Inflammatory macrophage treated with lipopolysaccharide for 4 hours (primary cell): ENCODE data around the gene SH2D3A.
A peak's percentile ranks its signal among the peaks of the same experiment; 100 is the strongest.

Experiments
- DNase-seq: peaks from one replicate; pipeline ENCODE4 v3.0.0-alpha.2; 2020

The SH2D3A gene

GRCh38 chr19:6736917-6737283, 30.3 kb downstream of the SH2D3A start:
- no peak for DNase-seq

DNA sequence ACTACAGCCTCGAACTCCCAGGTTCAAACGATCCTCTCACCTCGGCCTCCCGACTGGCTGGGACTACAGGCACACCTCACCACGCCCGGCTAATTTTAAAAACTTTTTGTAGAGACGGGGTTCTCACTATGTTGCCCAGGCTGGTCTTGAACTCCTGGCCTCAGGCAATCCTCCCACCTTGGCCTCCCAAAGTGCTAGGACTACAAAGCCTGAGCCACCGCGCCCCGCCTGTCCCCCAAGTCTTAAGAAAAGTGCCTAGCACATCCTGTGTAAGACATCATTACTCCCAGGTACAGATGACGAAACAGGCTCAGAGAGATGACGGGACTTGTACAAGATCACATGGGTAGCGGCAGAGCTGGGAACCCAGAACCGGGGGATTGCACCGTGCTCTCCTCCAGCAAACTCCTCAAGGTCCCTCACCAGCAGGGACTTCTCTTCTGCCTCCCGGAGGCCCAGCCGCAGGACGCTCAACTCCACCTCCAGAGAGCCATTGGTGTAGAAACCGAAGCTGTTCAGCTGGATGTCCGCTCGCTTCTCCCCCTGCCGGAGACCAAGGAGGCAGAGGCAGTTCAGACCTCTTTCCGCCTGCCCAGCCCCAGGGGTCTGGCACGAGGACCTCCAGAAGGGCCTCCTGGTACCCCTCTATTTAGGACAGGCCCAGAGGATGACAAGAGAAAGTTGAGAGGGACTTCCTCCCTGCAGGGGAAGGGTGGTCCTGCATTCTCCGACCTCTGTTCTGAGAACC, 30.9 kb downstream of the SH2D3A start:
- peak; percentile 91 for DNase-seq

- no peak for DNase-seq
These were observed 31.9 kb downstream of the SH2D3A start for GRCh38 chr19:6735181-6735911.

GRCh38 chr19:6734096-6734696, 33.0 kb downstream of the SH2D3A start:
- DNase-seq, result no peak

DNA sequence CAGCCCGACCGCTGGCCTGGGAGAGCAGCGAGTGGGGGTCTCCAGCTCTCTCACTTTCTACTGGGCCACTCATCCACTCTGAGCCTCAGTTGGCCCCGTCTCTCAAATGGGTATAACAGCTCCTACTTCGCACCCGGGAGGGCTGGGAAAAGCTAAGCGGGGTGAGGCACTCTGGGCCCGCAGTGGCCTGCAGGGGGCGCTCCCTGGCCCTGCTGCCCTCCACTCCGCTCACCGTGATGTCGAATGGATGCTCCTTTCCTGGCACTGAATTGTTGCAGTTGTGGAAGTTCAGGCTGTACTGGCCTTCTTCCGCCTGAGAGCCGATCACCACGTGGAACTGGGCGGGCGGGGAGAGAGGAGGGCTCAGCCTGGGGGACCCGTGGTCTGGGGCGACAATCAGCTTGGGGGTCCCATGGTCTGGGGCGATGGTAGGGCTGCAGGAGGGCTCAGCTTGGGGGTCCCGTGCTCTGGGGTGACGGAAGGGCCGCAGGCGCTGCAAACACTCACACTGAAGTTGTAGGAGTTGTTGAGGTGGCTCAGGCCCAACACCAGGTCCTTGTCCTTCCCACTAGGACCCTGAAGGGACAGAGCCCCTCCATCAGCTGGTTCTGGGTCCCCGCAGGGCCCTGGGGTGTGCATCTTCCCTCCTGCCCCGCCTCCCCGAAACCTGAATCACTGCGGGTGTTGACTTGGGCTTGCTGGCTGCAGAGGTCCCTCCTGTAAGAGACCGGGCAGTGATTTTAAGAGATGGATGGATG, 33.7 kb downstream of the SH2D3A start:
- DNase-seq, result no peak

GRCh38 chr19:6732803-6733337, 34.4 kb downstream of the SH2D3A start:
- DNase-seq, result no peak

DNA sequence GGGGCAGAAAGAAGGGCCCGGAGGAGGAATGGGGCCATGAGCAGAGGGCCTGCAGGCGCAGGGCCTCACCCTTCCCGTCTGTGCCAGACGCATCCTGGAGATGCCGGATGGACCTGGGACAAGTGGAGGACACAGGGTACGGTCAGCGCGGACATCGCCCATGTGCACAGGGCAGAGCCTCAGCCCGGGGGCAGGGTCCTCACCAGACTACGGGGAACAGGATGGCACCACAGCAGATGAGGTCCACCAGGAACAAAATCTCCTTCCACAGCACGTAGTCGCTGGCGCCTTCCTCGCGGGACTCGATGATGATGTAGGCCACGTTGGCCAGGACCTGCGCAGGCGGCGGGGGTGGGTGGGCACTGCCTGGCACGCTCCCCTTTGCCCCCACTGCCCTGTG, 35.4 kb downstream of the SH2D3A start:
- no peak for DNase-seq

- no peak for DNase-seq
These were observed 36.1 kb downstream of the SH2D3A start for GRCh38 chr19:6730941-6731670.

- peak; percentile 57 for DNase-seq
These were observed 37.0 kb downstream of the SH2D3A start for GRCh38 chr19:6730153-6730804.

DNA sequence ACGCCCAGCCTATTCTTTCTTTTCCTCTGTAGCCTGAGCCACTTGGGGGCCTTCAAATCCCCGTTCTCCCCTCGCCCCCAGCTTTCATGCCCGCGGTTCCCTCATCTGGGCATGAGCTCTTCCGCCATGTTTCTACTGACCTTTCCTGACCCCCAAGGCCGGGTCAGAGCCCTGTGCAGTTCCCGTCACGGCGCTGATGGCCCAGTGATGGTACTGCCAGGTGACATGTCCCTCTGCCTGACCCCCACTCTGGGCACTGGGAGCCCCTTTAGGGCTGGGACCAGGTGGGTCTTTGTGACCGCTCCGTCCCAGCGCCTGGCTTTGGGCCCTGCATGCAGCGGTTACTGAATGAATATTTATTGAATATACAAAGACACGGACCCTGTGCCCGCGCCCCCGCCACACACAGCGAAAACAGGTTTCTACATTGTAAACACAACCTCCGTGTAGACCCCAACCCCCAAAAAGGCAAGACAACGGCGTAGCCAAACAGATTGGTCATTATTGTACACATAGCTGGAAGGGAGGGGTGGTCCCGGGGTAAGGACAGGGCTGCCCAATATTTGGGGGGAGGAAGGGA, 37.6 kb downstream of the SH2D3A start:
- no peak for DNase-seq

GRCh38 chr19:6728346-6728745, 38.9 kb downstream of the SH2D3A start:
- peak; percentile 82 for DNase-seq

DNA sequence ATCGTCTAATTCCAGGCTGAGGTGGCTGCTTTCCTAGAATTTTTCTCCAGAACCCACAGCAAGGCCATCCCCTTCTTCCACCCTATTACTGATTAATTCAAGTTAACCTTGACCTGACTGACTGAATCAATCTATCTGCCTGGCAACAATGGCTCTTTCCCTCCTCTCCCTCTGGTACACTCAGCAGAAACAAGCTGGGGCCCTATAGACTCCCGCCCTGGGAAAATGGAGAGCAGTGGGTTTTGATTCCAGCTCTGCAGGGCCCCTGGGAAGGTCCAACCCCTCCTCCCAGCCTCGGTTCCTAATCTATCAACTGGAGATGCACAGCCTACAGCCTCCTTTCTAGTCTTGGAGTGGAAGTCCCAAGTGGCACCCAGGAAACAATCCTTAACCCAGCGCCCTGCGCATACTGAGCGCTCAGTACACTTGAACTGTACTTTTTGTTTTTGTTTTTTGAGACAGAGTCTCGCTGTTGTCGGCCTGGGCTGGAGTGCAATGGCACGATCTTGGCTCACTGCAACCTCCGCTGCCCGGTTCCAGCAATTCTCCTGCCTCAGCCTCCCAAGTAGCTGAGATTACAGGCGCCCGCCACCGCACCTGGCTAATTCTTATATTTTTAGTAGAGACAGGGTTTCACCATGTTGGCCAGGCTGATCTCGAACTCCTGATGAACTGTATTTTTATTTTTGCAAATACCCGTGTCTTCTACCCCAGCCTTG, 41.6 kb downstream of the SH2D3A start:
- DNase-seq, result no peak

DNA sequence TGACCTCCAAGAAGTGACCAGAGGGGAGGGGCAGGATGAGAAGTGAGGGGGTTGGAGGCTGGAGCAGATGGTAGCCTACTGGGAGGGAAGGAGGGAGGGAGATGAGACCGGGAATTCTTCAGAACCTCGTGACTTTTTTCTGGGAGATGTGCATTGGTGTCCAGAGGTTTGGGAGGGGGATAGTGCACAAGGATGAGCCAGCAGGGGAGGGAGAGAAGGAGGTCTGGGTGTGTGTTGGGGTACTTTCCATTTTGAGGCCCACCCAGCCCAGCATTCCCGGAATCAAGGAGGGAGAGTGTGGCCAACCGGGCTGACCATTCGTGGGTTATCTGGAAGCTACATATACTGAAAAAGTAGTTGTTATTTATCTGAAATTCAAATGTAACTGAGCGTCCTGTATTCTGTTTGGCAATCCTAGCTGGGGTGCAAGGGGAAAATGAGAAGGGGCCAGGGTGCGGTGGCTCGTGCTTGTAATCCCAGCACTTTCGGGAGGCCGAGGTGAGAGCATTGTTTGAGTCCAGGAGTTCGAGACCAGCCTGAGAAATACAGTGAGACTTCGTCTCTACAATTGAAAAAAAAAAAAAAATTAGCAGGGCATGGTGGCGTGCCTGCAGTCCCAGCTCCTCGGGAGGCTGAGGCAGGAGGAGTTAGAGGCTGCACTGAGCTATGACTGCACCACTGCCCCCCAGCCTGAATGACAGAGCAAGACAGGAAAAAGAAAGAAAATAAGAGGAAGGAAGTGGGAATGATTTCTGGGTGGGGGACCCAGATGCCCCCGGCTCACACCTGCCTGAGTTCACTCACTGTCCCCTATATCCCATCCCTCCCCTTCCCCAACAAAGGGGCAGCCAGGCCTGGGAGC, 42.4 kb downstream of the SH2D3A start:
- DNase-seq, result no peak

DNA sequence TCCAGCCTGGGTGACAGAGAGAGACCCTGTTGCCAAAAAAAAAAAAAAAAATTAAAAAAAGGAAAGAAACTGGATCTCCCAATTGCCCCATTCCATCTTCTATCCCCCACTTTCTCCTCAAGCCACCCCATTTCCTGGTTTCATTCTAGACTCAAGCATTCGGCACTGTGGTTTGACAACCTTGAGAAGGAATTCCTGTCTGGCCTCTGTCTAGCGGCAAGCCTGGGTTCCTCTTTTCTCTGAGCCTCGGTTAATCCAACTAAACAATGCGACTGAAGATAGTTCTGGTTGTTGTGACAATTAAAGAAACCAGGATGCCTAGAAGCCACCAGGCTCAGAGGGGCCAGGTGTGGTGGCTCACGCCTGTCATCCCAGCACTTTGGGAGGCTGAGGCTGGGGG, 43.5 kb downstream of the SH2D3A start:
- DNase-seq, result peak; percentile 40

- no peak for DNase-seq
These were observed 44.1 kb downstream of the SH2D3A start for GRCh38 chr19:6723108-6723618.

GRCh38 chr19:6721773-6722172, 45.5 kb downstream of the SH2D3A start:
- DNase-seq, result peak; percentile 8

DNA sequence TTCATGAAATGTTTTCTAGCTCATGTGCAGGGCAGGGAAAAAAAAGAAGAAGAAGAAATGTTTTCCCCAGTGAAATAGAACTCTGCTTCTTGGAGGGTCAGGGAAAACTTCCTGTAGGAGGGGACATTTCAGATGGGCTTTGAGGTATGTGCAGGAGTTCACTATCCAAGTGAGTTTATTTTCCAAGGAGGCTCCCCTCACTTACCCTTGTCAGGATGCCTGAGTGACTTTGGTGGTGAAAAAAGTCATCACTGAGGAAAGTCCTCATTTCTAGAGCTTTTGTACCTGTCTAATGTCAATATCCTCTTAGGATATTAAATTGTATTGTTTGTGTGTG, 46.1 kb downstream of the SH2D3A start:
- DNase-seq, result peak; percentile 63

DNA sequence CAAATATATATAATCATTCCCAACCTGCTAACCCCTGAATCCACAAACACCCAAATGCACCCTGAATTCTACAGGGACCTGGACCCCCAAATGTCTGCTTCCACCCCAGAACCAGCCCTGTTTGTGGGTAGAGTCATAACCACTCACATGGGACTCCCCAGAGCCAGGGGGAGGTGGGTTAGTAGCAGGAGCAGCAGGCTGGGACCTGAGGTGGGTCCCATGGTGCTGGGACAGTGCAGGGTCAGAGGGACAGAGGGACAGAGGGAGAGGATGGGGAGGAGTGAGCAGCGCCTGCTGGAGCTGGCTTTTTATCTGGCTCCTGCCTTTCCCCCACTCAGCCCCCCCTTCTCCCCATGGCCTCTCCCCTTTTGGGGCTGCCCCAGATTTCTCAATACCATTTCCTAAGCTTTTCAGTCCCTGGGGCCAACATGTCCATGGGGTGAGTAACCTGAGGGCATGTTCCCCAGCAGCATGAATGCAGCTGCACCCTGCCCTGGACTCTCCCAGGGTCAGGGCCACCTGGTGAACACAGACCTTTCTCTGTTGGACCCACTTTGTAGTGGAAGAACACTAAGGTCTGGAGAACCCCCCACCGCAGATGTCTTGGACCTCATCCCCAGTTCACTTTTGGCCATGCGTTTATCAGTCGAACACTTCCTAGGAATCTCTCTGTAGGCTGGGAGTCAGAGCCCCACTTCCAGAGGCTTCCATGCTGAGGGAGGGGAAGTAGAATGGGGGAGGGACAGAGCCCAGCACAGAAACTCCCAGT, 46.7 kb downstream of the SH2D3A start, which contains the start of gene C3:
Gene C3, minus strand, starts transcription at position 282 of the 769 bp plus-strand sequence. Its CDS starts 61 bp downstream, at position 221.
- peak; percentile 93 for DNase-seq

GRCh38 chr19:6719992-6720368, 47.3 kb downstream of the SH2D3A start:
- DNase-seq, result no peak
